ENCODE measurements around the gene AQP12B. TPM values are rescaled to one million over a fixed set of nuclear protein-coding genes. Genes with fewer than 3 reads are reported as not detected.

The AQP12B gene
- total RNA-seq, 2 donors from 2014 or later: 7.9 to 9.6 TPM

DNA sequence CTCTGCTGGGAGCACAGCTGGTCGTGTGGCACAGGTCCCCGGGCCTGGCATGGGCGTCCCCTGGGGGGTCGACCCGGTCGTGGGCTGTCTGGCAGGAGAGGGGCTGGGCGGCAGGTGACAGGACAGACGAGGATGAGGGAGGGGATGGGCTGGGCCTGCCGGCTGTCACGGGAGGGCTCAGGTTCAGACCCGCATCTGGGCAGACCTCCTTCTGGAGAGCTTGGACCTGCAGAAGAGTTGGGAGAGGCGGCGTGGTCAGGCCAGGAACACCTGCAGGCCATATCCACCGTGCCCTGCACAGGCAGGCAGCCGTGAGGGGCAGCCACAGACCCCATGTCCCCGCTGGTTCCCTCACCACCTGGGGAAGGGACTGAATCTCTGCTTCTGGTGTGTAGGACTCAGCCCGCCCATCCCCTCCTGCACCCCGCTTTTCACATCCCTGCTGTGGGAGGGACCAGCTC, 34.5 kb upstream of the AQP12B start:
- Histone ChIP-seq H3K9ac (ENCODE audit: low read depth in 2 of 2, low read length in 2 of 2) (no peak overlapping the region), H3K4me3 (no peak overlapping the region), H3K9me3 (no peaks in the 10 kb centered on the region), H3K27ac (no peak overlapping the region), H3K36me3 (no peaks in the 10 kb centered on the region), H3K27me3 (no peaks in the 10 kb centered on the region), H3K4me1 (no peaks in the 10 kb centered on the region)
- TF ChIP-seq, protein P1, sequence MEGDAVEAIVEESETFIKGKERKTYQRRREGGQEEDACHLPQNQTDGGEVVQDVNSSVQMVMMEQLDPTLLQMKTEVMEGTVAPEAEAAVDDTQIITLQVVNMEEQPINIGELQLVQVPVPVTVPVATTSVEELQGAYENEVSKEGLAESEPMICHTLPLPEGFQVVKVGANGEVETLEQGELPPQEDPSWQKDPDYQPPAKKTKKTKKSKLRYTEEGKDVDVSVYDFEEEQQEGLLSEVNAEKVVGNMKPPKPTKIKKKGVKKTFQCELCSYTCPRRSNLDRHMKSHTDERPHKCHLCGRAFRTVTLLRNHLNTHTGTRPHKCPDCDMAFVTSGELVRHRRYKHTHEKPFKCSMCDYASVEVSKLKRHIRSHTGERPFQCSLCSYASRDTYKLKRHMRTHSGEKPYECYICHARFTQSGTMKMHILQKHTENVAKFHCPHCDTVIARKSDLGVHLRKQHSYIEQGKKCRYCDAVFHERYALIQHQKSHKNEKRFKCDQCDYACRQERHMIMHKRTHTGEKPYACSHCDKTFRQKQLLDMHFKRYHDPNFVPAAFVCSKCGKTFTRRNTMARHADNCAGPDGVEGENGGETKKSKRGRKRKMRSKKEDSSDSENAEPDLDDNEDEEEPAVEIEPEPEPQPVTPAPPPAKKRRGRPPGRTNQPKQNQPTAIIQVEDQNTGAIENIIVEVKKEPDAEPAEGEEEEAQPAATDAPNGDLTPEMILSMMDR (IDR thresholded peaks at IDR 0.05): no peak
- intact Hi-C loops (cut with DNase I): no loop called here
- no peak for DNase-seq

DNA sequence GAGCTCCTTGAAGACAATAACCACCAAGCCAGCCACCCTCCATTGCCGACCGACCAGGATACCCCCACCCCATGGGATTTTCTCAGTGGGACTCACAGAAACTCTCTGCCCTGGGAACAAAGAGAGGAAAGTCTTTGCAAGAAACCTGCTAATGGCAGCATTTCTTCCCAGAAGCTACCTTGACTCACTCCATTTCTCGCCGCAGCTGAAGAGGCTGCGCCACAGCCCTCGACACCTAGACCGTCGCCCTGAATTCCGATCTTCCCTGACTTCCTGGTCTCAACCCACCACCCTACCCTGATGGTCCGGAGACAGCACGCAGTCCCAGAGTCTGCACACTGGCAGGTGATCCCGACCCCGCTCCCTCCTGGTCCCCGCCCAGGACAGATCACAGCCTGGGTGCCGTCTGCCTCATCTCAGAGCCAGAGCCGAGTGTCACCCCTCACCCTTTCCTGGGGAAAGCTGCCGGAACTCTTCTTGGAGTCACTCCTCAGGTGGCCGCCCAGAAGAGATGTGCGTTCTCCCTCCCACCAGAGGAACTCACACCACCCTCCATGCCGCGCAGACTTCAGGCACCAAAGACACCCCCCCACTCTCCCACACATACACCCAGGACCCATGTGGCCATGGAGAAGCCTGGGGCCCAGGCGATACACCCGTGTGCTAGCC, 33.6 kb upstream of the AQP12B start:
- Histone ChIP-seq H3K9ac (ENCODE audit: low read depth in 2 of 2, low read length in 2 of 2) (no peak overlapping the region), H3K4me3 (no peak overlapping the region), H3K4me1 (no peaks in the 10 kb centered on the region), H3K27me3 (no peaks in the 10 kb centered on the region), H3K27ac (no peak overlapping the region), H3K36me3 (no peaks in the 10 kb centered on the region), H3K9me3 (no peaks in the 10 kb centered on the region)
- no peak for DNase-seq
- intact Hi-C loops (cut with DNase I): no loop called here
- TF ChIP-seq, protein P1 (IDR thresholded peaks at IDR 0.05): no peak

DNA sequence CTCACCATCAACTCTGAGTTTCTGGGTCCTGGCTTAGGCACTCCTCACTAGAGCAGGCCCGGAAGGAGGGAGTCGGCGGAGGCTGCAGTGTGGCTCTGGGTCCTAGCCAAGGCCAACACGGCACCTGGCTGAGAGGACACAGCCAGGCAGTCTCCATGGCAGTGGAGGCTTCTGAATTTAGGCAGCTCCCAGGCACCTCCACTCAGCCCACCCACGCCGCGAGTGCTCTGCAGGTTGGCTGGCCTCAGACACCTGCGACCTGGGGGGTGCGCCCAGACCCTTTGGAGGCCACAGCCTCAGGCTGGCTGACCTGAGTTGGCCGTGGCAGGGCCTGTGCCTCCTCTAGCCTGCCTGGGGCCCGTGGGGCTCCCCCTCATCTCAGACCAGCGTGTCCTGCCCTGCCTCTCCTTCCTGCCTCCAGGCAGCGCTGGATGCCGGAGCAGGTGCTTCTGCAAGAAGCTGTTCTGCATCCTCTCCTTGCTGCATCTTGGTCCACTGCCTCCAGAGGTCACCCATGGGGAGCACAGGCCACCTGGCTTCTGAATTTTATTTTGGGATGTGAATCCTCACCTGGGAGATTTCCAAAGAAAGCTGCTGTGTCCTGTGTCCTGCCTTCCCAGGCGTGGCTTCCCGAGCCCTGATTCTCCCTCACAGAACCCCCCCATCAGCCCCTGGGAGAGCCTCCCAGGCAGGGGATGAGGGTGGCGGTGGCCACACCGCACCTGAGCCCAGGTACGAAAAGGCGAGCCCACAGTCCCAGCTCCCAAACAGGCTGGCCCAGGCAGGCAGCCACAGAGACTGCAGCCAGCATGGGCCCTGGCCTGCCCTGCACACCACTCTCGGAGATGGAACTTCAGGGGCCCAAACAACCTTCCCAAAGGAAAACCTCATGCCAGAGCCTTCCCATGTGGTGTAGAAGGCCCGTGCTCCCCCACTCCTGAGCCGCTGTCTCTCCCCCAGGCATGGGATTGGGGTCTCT, 32.4 kb upstream of the AQP12B start:
- TF ChIP-seq, protein P1 (IDR thresholded peaks at IDR 0.05): no peak
- Histone ChIP-seq H3K27ac (no peak overlapping the region), H3K4me1 (no peaks in the 10 kb centered on the region), H3K4me3 (no peak overlapping the region), H3K9ac (ENCODE audit: low read depth in 2 of 2, low read length in 2 of 2) (no peak overlapping the region), H3K27me3 (no peaks in the 10 kb centered on the region), H3K9me3 (no peaks in the 10 kb centered on the region), H3K36me3 (no peaks in the 10 kb centered on the region)
- DNase-seq: no peak
- intact Hi-C loops (cut with DNase I): no loop called here

DNA sequence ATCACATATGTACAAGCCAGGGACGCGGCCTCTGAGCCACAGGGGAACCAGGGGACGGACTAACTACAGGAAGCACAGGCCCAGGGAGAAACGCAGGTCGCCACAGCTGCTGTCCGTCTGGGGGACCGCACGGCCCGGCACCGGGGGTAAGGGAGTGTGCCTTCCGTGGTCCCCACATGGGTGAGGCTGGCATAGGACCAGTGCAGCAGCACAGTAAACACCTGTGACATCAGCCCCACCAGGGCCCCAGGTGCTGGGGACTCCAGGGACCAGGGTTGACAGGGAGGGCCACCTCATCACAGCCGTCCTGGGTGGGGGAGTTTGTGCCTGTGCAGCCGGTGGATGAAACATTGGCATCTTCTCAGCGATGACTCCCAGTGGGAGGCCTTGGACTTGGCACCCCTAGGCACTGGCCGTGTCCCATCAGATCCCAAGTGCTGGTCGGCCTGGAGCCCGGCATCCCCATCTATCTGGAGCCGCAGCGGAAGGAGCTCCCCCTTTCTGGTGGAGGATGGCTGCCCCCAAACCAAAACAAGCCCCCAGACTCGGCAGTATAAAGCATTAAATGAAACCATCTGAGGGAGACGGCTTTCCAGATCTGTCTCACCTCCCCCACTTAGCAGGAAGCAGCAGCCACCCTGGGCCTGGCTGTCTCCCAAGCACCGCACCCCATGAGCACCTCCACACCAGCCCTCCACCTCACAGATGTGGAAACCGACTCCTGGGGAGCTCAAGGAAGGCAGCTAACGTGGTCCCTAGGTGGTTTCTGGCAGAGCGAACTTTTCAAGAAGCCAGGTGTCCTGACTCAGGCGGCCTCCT, 31.5 kb upstream of the AQP12B start:
- Histone ChIP-seq H3K27ac (no peak overlapping the region), H3K4me3 (no peak overlapping the region), H3K36me3 (no peaks in the 10 kb centered on the region), H3K9me3 (no peaks in the 10 kb centered on the region), H3K27me3 (no peaks in the 10 kb centered on the region), H3K4me1 (no peaks in the 10 kb centered on the region), H3K9ac (ENCODE audit: low read depth in 2 of 2, low read length in 2 of 2) (no peak overlapping the region)
- DNase-seq: no peak
- TF ChIP-seq, protein P1 (IDR thresholded peaks at IDR 0.05): no peak
- intact Hi-C loops (cut with DNase I): no loop called here
